H1 (cell line): ENCODE measurements around the gene PUDP. TPM values are rescaled to one million over a fixed set of nuclear protein-coding genes. Genes with fewer than 3 reads are reported as not detected.

Experiments used
- CTCF ChIA-PET: fragments of 300-600 bp; sonication (Branson Sonifier 250); formaldehyde crosslinking; loops from one replicate; lab custom pipeline; 2021; ENCODE audit not compliant: partially characterized antibody; lab: Charles Lee
- POLR2A ChIA-PET: fragments of 300-600 bp; sonication (Branson Sonifier 250); formaldehyde crosslinking; loops from one replicate; lab custom pipeline; 2021; ENCODE audit warnings: inconsistent platforms; ENCODE audit not compliant: partially characterized antibody; lab: Charles Lee
- DNase-seq, 2 experiments: peaks; one replicate each; pipeline versions ENCODE4 v3.0.0 to v3.0.0-alpha.2; 2010 to 2022; ENCODE audit warnings: low spot score in 2 of 2, low read depth in 1 of 2, mixed read lengths in 1 of 2
- FAIRE-seq: peaks from 2 replicates; lab custom pipeline; 2011; peaks lifted over from hg19 to GRCh38; lab: Jason Lieb, UNC
- H2AFZ ChIP-seq: 2 replicates; pipeline ENCODE4 v1.8.1; 2012; ENCODE audit warnings: low read length, inconsistent platforms
- H2AK5ac ChIP-seq: 2 replicates; pipeline ENCODE4 v1.6.1; 2013; ENCODE audit warnings: low read depth, low read length
- H2BK120ac ChIP-seq: replicated peaks from 2 replicates; pipeline ENCODE3; 2013; ENCODE audit warnings: low read depth, low read length, inconsistent platforms
- H2BK12ac ChIP-seq: 2 replicates; pipeline ENCODE4 v1.6.1; 2013; ENCODE audit warnings: low read depth, low read length
- H2BK15ac ChIP-seq: 2 replicates; pipeline ENCODE4 v1.6.1; 2013; ENCODE audit warnings: low read length
- H2BK20ac ChIP-seq: 2 replicates; pipeline ENCODE4 v1.6.1; 2013; ENCODE audit warnings: low read length
- H2BK5ac ChIP-seq: 2 replicates; pipeline ENCODE4 v1.6.1; 2013; ENCODE audit warnings: low read depth, low read length
- H3K14ac ChIP-seq: 2 replicates; pipeline ENCODE4 v1.6.1; 2013; ENCODE audit warnings: inconsistent platforms; ENCODE audit not compliant: insufficient read length
- H3K18ac ChIP-seq: 2 replicates; pipeline ENCODE4 v1.6.1; 2013; ENCODE audit warnings: low read length; ENCODE audit errors: extremely low read depth
- H3K23ac ChIP-seq: 2 replicates; pipeline ENCODE4 v1.6.1; 2013; ENCODE audit warnings: inconsistent platforms; ENCODE audit not compliant: insufficient read length
- H3K23me2 ChIP-seq: 2 replicates; pipeline ENCODE4 v1.6.1; 2013; ENCODE audit warnings: low read depth, low read length
- H3K27ac ChIP-seq: 2 replicates; pipeline ENCODE4 v1.6.1; 2011; ENCODE audit warnings: low read depth, low read length, inconsistent platforms
- H3K27me3 ChIP-seq, 4 experiments: replicated peaks in 1 of 4; 1 replicate in 1 of 4; 2 replicates in 3 of 4; pipeline versions ENCODE4 v1.6.1 to v1.8.1; 2011 to 2013; ENCODE audit warnings: low read length in 3 of 4, mild to moderate bottlenecking in 3 of 4, inconsistent platforms in 2 of 4, mixed read lengths in 2 of 4, moderate library complexity in 1 of 4; ENCODE audit not compliant: control insufficient read depth in 3 of 4, insufficient read depth in 3 of 4; ENCODE audit errors: extremely low read depth in 1 of 4
- H3K36me3 ChIP-seq, 4 experiments: 2 replicates each; pipeline versions ENCODE4 v1.6.1 to v1.8.1; 2011 to 2013; ENCODE audit warnings: mild to moderate bottlenecking in 4 of 4, low read length in 3 of 4, moderate library complexity in 2 of 4, control low read depth in 1 of 4, inconsistent platforms in 1 of 4; ENCODE audit not compliant: insufficient read depth in 4 of 4, control insufficient read depth in 2 of 4
- H3K4ac ChIP-seq: replicated peaks from 2 replicates; pipeline ENCODE3; 2013; ENCODE audit warnings: low read length, low read depth, mixed read lengths, inconsistent platforms; ENCODE audit not compliant: insufficient read length
- H3K4me1 ChIP-seq, 4 experiments: replicated peaks in 1 of 4; 1 replicate in 1 of 4; 2 replicates in 3 of 4; pipeline versions ENCODE4 v1.6.1 to v1.8.1; 2011 to 2013; ENCODE audit warnings: low read length in 3 of 4, inconsistent platforms in 2 of 4, mixed read lengths in 1 of 4; ENCODE audit not compliant: insufficient read depth in 4 of 4, control insufficient read depth in 3 of 4
- H3K4me2 ChIP-seq, 2 experiments: 2 replicates each; pipeline versions ENCODE4 v1.6.1 to v1.8.1; 2011 to 2013; ENCODE audit warnings: low read depth in 2 of 2, low read length in 2 of 2, control low read depth in 1 of 2, inconsistent platforms in 1 of 2, mild to moderate bottlenecking in 1 of 2; ENCODE audit not compliant: insufficient read depth in 1 of 2
- H3K4me3 ChIP-seq, 4 experiments: fragments of 200-600, 300-600 bp in 1 of 4; sonication (generic), shearing (Covaris generic), sonication (Bioruptor Twin) in 1 of 4; 2 replicates each; pipeline versions ENCODE4 v1.5.1 to v1.8.1; 2011 to 2016; ENCODE audit warnings: low read length in 4 of 4, low read depth in 3 of 4, control low read depth in 2 of 4, inconsistent platforms in 2 of 4, mild to moderate bottlenecking in 2 of 4, mixed read lengths in 1 of 4, moderate library complexity in 1 of 4; ENCODE audit not compliant: insufficient read depth in 2 of 4; ENCODE audit errors: extremely low read depth in 1 of 4
- H3K56ac ChIP-seq: replicated peaks from 2 replicates; pipeline ENCODE3; 2013; ENCODE audit warnings: low read depth, mild to moderate bottlenecking, mixed read lengths, low read length, inconsistent platforms; ENCODE audit not compliant: insufficient read length
- H3K79me1 ChIP-seq: 2 replicates; pipeline ENCODE4 v1.6.1; 2013; ENCODE audit warnings: low read depth, low read length, control low read depth
- H3K79me2 ChIP-seq, 2 experiments: 2 replicates each; pipeline versions ENCODE4 v1.6.1 to v1.8.1; 2012 to 2013; ENCODE audit warnings: low read length in 2 of 2, mild to moderate bottlenecking in 2 of 2, inconsistent platforms in 1 of 2; ENCODE audit not compliant: insufficient read depth in 2 of 2, control insufficient read depth in 1 of 2
- H3K9ac ChIP-seq, 4 experiments: replicated peaks in 1 of 4; 1 replicate in 1 of 4; 2 replicates in 3 of 4; pipeline versions ENCODE4 v1.6.1 to v1.8.1; 2011 to 2013; ENCODE audit warnings: low read depth in 3 of 4, low read length in 3 of 4, control low read depth in 2 of 4, mild to moderate bottlenecking in 2 of 4, moderate library complexity in 2 of 4, inconsistent platforms in 1 of 4; ENCODE audit errors: extremely low read depth in 1 of 4
- H3K9me3 ChIP-seq, 2 experiments: 2 replicates each; pipeline versions ENCODE4 v1.6.1 to v1.8.1; 2012 to 2013; ENCODE audit warnings: mild to moderate bottlenecking in 2 of 2, moderate library complexity in 2 of 2, control low read depth in 1 of 2, inconsistent platforms in 1 of 2, low read depth in 1 of 2, low read length in 1 of 2, mixed read lengths in 1 of 2; ENCODE audit not compliant: insufficient read depth in 2 of 2
- H4K20me1 ChIP-seq, 2 experiments: replicated peaks in 1 of 2; 2 replicates each; pipeline versions ENCODE3 to v1.8.1; 2011 to 2013; ENCODE audit warnings: inconsistent platforms in 2 of 2, low read length in 2 of 2, mild to moderate bottlenecking in 1 of 2; ENCODE audit not compliant: insufficient read depth in 2 of 2, control insufficient read depth in 1 of 2
- H4K5ac ChIP-seq: 2 replicates; pipeline ENCODE4 v1.6.1; 2013; ENCODE audit warnings: low read length, low read depth, mixed read lengths, inconsistent platforms; ENCODE audit not compliant: insufficient read length
- H4K8ac ChIP-seq: 2 replicates; pipeline ENCODE4 v1.8.0; 2013; ENCODE audit warnings: mild to moderate bottlenecking, moderate library complexity, low read length, inconsistent platforms; ENCODE audit not compliant: insufficient read depth; ENCODE audit errors: extremely low read depth
- H4K91ac ChIP-seq: replicated peaks from 2 replicates; pipeline ENCODE3; 2013; ENCODE audit warnings: low read length, mixed read lengths, inconsistent platforms; ENCODE audit not compliant: insufficient read length
- CBX5 ChIP-seq: fragments of 300-800, 300-1000 bp; sonication (generic); IDR thresholded peaks from 2 replicates; pipeline ENCODE4 v1.7.1; 2016; ENCODE audit warnings: antibody characterized with exemption, low read length, low read depth
- KDM1A ChIP-seq: fragments of 200-600, 300-600 bp; sonication (generic); IDR thresholded peaks from 2 replicates; pipeline ENCODE4 v1.7.1; 2016; ENCODE audit warnings: mild to moderate bottlenecking, low read length, borderline replicate concordance
- POLR2A ChIP-seq, 2 experiments: IDR thresholded peaks; 1 replicate in 1 of 2; 2 replicates in 1 of 2; pipeline ENCODE4 v1.6.1; 2011; ENCODE audit warnings: low read depth in 2 of 2, low read length in 2 of 2, mild to moderate bottlenecking in 2 of 2; ENCODE audit errors: control extremely low read depth in 1 of 2
- YY1 ChIP-seq: IDR thresholded peaks from 2 replicates; pipeline ENCODE4 v1.6.1; 2011; ENCODE audit warnings: low read depth, mild to moderate bottlenecking, low read length
- WGBS, 2 experiments: shearing (Covaris generic) in 1 of 2; methylation state at CpG; one replicate each; pipeline versions ENCODE4 v1.1.6 to v1.1.7; 2013 to 2015; ENCODE audit warnings: low lambda C conversion rate in 2 of 2, mixed read lengths in 2 of 2, inconsistent platforms in 1 of 2, low coverage in 1 of 2, missing lambda C conversion rate in 1 of 2; ENCODE audit not compliant: insufficient replicate concordance in 2 of 2, insufficient coverage in 1 of 2, insufficient read length in 1 of 2; ENCODE audit errors: extremely low coverage in 1 of 2, missing lambda C conversion rate in 1 of 2; 5-methylcytosine and 5-hydroxymethylcytosine counted together
- polyA plus RNA-seq, 7 experiments: library from polyadenylated mRNA; depleted of rRNA in 3 of 7; stranded (reverse) in 5 of 7; unstranded in 2 of 7; fragments of >200 nt in 5 of 7; fragments of 200-250 nt in 2 of 7; gene quantifications; 1 replicate in 5 of 7; 2 replicates in 1 of 7; 4 replicates in 1 of 7; pipeline versions ENCODE4 v1.2.1 to v1.2.3, GENCODE V29; 2011 to 2013; ENCODE audit warnings: missing spikeins in 2 of 7, mixed read lengths in 2 of 7
- total RNA-seq: library from RNA; stranded (reverse); fragmentation: NEBNext Ultra II Directional; extraction: Animal tissue kit (Norgen Biotek cat#: 25700); gene quantifications from 2 replicates; pipeline ENCODE4 v1.2.1, GENCODE V29; 2021
- TF ChIP-seq, protein P1 (sequence below): IDR thresholded peaks from 2 replicates; pipeline ENCODE4 v1.6.1; 2011; ENCODE audit warnings: low read depth, mild to moderate bottlenecking, low read length; ENCODE audit not compliant: insufficient read depth

Gene PUDP
- total and polyA plus RNA-seq, 2 of the 8 experiments (the other 6 are each of a cell fraction or from before 2014, with no cell fraction given) = 27.2 to 30.2 TPM

GRCh38 chrX:7109049-7109531 is 38.9 kb downstream of the PUDP start:
- Histone ChIP-seq H3K56ac (no peak overlapping the region), H2BK12ac (no peak overlapping the region), H2BK15ac (no peak overlapping the region), H2AFZ (no peak overlapping the region), H2AK5ac (no peak overlapping the region), H3K18ac (no peak overlapping the region), H3K36me3 (0 out of 8 replicates have a peak, but pooled peaks cover 0 to 3% (median 0%) of the 10 kb centered on the region in 4 experiments), H3K23me2 (no peaks in the 10 kb centered on the region), H4K91ac (no peak overlapping the region), H3K27ac (no peak overlapping the region), H3K9ac (no peak overlapping the region), H4K5ac (no peak overlapping the region)
- no peak for FAIRE-seq
- CTCF ChIA-PET = no interaction called here
- TF ChIP-seq CBX5 (no peak), YY1 (no peak), POLR2A (IDR thresholded peaks at IDR 0.05; ENCODE audit: control extremely low read depth in 1 of 2, low read depth in 2 of 2, low read length in 2 of 2) (no peak), KDM1A (no peak)
- TF ChIP-seq, protein P1, sequence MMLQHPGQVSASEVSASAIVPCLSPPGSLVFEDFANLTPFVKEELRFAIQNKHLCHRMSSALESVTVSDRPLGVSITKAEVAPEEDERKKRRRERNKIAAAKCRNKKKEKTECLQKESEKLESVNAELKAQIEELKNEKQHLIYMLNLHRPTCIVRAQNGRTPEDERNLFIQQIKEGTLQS = no peak
- TF ChIP-seq, all 59 proteins: peak for 0
- Histone ChIP-seq H3K14ac (no peak overlapping the region), H2BK20ac (no peak overlapping the region), H4K8ac (no peak overlapping the region), H3K9me3 (no peaks in the 10 kb centered on the region), H3K4me3 (no peak overlapping the region), H3K79me2 (no peaks in the 10 kb centered on the region), H3K4me1 (peaks cover 0 to 3% (median 0%) of the 10 kb centered on the region in 4 experiments; a peak in 1 of 7 replicates), H3K4ac (no peak overlapping the region), H3K23ac (no peak overlapping the region), H2BK5ac (no peak overlapping the region), H3K27me3 (no peaks in the 10 kb centered on the region), H3K4me2 (no peak overlapping the region), H3K79me1 (no peaks in the 10 kb centered on the region), H4K20me1 (no peaks in the 10 kb centered on the region), H2BK120ac (no peak overlapping the region)
- WGBS, 2 experiments = 80% methylated on average over 7 of the region's 11 CpGs; no CpG with 5 or more reads in 1 of the 2 experiments
- POLR2A ChIA-PET = no interaction called here
- no peak for DNase-seq
